GM19043 (cell line): ENCODE data around the gene RAB40B.
"Not testable (repeated sequence)": the region's sequence is repeated elsewhere in the genome, so short reads cannot be mapped to it uniquely, and the experiment has no call there.

ENCODE experiments used
- ATAC-seq: cut with Tn5 transposase; IDR thresholded peaks from one replicate; pipeline ENCODE4 v1.9.1; 2021; ENCODE audit warnings: low read depth; ENCODE audit not compliant: unreplicated experiment

RAB40B gene, protein sequence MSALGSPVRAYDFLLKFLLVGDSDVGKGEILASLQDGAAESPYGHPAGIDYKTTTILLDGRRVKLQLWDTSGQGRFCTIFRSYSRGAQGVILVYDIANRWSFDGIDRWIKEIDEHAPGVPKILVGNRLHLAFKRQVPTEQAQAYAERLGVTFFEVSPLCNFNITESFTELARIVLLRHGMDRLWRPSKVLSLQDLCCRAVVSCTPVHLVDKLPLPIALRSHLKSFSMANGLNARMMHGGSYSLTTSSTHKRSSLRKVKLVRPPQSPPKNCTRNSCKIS

DNA sequence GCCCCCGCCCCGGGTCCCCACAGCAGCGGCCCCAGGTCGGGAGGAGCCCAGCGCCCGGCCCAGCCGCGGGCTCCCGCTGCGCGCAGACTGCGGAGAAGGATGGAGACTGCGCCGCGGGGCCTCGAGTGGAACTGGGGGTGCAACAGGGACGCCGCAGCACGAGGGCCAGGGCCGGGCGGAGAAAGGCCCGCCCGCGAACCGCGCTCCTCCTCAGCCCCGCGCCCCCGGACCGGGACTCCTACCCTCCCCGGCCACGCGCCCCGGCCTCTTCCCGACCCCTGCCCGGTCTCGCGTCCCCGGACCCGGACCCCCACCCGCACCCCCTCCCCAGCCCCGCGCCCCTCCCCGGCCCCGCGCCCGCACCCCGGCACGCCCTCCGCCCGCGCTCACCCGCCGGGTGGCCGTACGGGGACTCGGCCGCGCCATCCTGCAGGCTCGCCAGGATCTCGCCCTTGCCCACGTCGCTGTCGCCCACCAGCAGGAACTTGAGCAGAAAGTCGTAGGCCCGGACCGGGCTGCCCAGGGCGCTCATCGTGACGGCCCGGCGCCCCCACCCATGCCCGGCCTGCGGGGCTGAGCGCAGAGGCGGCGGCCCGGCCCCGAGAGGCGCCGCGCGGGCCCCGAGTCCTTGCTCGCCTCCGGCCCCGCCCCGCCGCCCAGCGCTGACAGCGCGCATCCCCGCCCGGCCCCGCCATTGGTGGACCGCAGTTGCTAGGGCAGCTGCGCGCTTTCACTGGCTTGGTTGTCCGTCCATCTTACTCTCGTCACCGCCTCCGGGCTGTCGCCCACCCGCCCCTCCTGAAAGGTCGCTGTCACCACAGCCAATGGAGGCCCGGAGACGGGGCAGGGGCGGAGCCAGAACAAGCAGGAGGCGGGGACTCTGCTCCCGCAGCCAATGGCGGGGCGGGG lies at the start of gene RAB40B:
RAB40B (minus strand) TSS at position 634 of the 909 bp plus-strand sequence; CDS start at position 532, 102 bp downstream.
- peak; percentile 87 for ATAC-seq

DNA sequence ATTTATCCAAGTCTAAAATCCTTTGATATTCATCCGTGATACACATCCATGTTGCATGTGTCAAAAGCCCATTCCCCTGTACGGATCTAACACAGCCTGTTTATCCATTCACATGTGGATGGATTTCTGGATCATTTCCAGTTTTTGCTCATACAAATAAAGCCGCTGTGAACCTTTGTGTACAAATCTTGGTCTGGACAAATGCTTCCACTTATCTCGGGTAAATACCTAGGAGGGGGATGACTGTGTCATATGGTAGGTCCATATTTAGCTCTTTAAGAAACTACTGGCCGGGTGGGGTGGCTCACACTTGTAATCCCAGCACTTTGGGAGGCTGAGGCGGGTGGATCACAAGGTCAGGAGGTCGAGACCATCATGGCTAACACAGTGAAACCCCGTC lies 47.0 kb upstream of the RAB40B start:
- ATAC-seq = no peak

DNA sequence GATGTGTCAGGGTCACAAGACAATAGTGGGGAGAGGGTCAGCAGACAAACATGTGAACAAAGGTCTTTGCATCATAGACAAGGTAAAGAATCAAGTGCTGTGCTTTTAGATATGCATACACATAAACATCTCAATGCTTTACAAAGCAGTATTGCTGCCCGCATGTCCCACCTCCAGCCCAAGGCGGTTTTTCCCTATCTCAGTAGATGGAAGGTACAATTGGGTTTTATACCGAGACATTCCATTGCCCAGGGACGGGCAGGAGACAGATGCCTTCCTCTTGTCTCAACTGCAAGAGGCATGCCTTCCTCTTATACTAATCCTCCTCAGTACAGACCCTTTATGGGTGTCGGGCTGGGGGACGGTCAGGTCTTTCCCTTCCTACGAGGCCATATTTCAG lies 46.2 kb upstream of the RAB40B start:
- ATAC-seq = not testable (repeated sequence)

DNA sequence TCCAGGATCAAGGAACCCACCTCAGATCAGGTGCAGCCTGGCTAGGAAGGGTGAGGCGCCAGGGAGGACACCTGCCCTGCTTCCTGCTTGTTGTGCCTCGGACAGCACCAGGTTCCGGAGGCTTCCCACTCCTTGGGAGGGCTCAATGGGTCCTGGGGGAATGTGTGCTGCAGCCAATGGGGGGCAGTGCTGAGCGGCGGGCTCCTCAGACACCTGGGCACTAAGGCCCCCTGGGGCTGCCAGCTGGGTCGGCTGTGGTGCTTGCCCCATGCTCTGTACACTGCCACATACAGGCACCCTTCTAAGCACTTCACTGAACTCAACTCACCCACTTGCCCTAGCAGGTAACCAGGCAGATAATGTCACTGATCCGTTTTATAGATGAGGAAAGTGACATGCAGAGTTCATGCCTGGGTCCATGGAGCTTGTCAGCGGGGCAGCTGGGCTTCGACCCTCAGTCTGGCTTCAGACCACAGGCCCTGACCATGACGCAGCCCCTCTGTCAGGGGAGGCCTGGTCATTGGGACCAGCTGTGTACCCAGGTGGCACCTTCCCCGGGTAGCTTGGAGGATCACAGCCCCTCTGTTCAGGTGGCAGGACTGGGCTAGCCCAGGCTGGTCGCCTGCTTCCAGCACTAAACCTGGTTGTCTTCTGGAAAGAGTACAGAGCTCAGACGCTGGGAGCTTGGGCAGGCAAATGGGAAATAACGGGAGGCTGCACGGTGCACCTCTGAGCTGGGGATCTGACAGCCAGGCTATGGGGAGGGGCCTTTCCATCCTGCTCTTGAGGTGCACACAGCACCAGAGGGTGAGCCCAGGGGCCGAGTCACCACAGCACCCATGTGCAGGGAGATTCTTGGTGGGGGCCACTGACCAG lies 45.1 kb upstream of the RAB40B start:
- no peak for ATAC-seq

DNA sequence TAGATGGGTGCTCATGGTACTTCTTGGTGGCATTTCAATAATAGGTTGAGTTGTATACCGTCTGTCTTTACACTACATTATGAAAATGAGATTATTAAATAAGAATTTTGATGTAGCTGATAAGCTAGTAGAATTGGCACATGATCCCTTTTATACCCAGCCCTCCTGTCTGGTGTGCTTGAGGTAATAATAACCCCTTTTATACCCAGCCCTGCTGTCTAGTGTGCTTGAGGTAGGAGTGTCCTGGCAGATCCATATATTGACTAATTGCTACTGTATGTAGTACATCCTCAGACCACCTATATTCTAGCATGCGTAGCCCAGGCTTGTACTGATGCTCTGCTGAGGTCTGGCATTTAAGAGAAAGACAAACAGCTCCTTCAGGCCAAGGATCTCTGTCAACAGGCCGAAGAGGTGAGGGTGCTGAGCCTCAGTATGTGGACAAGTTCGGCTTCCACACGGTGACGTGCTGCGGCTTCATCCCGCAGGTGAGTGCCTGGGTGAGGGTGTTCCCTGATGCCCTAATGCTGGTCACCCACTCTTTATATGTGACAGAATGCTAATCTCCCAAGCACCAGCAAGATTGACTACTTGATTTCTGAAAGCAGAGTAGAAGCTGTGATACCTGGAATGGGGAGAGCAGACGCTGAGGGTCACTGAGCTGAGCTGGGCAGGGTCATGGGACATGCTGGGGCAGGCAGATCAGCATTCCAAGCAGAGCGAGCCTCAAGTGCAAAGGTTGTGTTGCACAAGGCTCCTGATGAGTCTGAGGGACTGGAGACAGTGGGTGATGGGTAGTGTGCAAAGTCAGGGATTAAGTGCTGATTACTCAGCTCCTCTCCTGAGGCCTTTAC lies 42.6 kb upstream of the RAB40B start:
- no peak for ATAC-seq

DNA sequence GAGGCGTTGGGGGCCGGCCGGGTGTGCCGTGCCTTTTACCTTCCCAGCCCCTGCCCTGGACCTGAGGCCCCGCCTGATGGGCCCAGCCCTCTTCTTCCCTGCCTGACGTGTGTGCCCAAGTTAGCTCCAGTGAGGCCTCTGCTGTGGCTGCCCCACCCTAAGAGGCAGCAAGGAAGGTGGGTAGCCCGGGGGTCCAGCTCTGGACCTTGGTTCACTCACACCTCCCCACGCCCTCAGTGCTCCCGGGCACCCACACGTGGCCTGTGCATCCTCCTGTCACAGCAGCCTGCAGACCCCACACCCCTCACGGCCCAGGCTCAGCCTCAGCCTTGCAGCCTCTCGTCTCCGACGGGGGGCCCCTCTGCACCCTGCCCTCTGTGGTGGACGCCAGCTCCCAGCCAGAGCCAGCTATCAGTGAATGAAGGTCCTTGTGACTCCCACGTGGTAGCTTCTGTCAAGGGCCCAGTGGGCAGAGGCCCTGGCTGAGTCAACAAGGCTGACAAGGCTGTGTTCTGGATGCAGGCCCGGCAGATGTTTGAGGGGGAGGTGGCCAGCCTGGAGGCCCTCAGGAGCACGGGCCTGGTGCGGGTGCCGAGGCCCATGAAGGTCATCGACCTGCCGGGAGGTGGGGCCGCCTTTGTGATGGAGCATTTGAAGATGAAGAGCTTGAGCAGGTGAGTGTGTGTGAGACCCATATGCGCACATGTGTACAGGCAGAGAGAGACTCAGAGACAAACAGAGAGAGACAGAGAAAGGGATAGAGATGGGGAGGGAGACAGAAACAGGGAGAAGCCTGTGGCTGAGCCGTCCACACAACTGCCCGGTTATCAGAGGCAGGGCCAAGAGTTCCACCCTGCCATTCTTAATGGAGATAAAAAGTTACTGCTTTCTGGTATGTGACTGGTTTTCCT lies 39.7 kb upstream of the RAB40B start:
- no peak for ATAC-seq

DNA sequence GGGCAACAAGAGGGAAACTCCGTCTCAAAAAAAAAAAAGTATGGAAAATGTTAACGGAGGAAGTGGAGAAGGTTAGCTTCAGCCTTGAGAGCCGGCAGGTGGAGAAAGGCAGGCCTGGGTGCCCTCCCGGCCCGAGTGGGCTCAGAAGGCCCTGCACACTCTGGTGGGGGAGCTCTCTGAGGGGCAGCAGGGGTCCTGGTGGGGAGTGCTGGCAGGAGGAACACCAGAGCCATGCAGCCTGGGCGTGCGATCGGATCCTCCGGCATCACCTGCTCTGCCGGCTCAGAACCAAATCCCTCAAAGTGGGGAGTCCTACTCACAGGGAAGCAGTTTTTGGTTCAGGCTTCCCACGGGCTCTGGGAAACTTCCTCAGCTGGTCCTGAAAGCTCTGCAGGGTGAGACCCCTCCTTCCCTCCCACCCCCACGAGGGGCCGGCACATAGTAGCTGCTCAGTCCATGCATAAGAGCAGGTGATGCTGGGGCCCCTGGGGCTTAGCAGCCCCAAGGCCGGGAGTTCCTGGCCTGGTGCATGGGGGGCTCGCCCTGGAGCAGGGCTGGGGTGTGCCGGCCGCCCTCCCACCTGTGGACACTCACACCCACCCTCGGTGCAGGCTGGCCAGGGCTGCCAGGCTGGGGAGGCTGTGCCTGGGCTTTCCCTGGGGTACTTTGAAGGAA lies 38.1 kb upstream of the RAB40B start:
- ATAC-seq = no peak

DNA sequence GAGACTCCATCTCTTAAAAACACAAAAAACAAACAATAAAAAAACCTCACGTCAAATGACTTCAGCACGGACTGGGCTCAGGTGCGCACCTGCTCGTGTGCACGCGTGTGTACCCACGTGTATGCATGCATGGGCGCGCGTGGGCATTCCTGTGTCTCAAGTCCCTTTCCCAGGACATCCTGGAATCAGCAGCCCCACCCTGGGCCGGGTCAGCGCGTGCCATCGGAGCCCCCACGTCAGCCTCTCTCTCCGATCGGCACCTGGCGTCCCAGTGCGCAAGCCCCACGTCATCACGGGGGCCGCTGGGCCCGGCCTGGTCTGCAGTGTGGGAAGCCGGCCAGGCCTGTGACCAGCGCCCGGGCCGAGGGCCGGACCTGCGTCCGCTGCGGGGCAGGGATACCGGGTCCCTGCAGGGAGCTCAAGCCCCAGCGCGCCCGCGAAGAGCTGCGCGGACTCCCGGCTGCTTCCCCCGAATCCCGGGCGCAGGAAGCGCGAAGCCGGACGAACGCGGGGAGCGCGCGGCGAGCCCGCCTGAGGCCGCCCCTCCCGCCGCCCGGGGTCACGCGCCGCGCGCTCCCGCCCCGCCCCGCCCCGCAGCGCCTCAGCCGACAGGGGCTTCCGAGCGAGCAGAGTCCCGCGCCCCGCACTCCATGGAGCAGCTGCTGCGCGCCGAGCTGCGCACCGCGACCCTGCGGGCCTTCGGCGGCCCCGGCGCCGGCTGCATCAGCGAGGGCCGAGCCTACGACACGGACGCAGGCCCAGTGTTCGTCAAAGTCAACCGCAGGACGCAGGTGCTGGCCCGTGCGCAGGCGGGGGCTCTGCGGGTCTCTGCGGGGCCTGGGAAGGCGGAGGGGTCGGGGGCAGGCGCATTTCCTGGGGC lies 36.7 kb upstream of the RAB40B start, which contains the start of gene FN3K:
FN3K (plus strand) TSS at position 629 of the 880 bp plus-strand sequence; CDS start at position 651, 22 bp downstream.
- no peak for ATAC-seq

DNA sequence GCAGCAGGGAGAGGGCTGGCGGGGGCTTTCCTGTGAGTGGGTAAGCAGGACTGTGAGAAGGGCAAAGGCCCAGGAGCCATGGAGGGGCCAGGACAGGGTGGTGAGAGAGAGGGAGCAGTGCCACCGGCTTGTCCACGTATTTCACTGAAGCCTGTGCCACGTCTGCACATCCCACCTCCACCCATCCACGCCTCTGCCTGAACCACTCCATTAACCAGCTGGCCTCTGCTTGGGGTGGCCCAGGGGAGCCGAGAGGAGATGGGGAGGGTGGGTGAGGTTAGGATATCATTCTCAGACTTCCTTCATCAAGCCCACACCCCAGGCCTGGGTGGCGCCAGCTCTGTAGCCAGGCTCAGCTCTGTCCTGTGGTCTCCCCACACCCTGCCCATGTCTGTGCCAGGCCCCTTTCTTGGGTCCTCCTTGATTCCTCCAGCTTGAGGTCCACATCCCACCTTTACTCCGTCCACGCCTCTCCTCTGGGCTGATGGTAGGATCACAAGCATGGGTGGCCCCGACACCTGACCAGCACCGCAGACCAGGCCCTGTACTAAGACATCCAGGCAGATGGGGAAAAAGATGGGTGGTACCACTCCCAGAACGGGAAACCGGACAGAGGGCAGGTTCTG lies 33.7 kb upstream of the RAB40B start:
- no peak for ATAC-seq

DNA sequence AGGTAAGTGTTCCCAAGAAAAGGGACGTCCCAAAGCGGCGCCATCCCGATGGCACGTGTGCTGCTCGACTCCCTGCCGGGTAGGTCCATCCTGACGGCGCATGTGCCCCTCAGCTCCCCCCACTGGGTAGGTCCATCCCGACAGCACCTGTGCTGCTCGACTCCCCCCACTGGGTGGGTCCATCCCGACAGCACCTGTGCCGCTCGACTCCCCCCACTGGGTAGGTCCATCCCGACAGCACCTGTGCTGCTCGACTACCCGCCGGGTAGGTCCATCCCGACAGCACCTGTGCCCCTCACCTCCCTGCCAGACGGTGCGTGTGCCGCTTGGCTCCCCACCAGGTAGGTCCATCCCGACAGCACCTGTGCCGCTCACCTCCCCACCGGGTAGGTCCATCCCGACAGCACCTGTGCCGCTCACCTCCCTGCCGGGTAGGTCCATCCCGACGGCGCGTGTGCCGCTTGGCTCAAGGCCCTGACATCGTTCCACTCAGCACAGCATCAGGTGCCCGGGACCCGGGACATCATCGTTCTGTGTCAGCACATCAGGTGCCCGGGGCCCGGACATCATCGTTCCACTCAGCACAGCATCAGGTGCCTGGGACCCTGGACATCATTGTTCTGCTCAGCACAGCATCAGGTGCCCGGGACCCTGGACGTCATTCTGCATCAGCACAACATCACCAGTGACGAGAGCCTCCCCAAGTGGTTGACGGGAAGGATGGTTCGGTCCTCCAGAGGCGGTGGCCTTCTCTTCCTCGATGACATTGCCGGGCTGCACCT lies 31.2 kb upstream of the RAB40B start:
- no peak for ATAC-seq

DNA sequence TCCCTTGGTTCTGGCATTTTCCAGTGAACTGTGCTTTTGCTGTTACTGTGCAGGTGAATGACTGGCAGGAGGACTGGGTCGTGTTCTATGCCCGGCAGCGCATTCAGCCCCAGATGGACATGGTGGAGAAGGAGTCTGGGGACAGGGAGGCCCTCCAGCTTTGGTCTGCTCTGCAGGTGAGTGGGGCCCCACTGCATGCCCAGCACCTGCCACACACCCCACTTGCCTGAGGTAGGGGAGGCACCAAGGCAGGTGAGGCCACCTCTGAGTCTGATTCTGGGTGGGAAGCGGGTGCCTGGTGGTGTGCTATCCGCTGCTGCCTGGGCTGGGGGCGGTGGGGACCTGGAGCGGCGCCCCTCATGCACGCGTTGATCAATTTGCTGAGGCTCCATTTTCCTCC lies 27.9 kb upstream of the RAB40B start:
- ATAC-seq = no peak

DNA sequence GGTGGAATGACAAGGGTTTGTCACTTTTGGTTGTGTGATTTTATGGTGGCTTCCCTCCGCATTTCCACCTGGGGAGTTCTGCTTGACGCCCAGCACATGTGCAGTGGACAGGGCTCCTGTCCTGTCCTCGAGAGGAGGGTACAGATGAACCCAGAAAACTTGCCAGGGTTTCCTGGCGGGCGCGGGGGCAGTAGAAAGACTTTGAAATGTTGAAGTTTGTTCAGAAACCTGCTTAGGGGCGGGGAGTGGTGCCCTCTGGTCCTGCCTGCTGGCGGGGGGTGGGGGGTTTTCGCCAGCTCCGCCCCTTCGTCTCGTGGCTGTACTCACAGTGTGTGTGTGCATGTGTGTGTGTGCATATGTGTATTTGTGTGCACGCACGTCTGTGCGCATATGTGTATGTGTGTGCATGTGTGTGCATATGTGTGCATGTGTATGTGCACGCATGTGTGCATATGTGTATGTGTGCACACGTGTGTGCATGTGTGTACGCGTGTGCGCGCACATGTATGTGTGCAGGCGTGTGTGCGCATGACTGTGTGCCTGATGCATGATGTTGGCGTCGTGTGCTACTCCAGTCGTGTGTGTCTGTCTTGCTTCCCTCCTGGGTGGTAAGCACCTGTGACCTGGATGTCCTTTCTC lies 24.8 kb upstream of the RAB40B start:
- ATAC-seq = no peak

DNA sequence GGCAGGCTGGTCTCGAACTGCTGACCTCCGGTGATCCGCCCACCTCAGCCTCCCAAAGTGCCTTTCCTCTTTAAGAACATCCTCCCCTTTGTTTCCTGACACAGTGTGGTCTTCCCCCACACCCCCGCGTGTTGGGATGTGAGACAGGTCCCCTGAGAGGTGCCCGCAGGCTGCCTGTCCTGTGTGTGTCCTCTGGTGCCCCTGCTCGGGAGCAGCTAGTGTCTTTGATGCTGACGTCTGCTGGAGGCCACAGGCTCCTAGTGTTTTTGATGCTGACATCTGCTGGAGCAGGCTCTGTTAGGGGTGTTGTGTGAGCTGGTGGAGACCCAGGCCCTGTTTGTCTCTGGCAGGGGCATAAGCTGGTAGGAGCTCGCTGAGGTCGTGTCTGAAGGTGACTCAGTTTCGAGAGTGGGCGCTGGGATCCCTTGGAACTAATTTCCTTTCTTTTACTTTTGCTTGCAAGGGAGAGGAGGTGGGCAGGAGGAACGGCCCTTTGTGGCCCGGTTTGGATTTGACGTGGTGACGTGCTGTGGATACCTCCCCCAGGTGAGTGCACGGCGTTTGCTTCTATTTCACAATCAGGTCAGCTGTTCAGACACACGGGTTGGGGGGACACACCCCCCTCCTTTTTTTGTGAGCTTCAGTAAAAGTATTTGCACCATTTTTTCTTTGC lies 24.0 kb upstream of the RAB40B start:
- ATAC-seq = no peak

DNA sequence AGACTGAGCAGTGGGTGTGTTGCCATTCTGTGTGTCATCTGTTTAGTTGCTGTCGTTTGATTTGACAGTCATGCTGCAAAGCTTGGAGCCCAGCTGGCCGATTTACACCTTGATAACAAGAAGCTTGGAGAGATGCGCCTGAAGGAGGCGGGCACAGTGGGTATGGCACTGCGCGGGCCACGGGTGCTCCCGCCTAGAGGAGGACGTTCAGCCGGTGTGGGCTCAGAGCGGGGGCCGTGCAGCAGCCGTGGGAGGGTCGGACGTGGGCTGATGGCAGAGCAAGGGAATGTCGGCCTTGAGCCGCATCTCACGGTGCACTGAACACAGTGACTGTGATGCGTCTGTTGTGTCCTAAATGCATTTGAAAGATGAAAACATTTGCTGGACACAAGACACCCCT lies 21.7 kb upstream of the RAB40B start:
- ATAC-seq = no peak
